Sigmoid colon (tissue), 7 donors: ENCODE results near the gene CPLX1. TPM values are rescaled to one million over a fixed set of nuclear protein-coding genes. Genes with fewer than 3 reads are reported as not detected.

Experiments
- DNase-seq: peaks from one replicate; pipeline ENCODE4 v3.0.0-alpha.2; 2019
- H3K27ac ChIP-seq, 4 donors: fragments of 200-600 bp; sonication (generic); one replicate each; pipeline ENCODE4 v1.5.1; 2016 to 2019; ENCODE audit warnings: mild to moderate bottlenecking in 1 of 4
- H3K27me3 ChIP-seq, 3 donors: fragments of 200-600 bp; sonication (generic); one replicate each; pipeline ENCODE4 v1.5.1; 2019; ENCODE audit warnings: mild to moderate bottlenecking in 1 of 3
- H3K36me3 ChIP-seq, 4 donors: fragments of 200-600 bp; sonication (generic); one replicate each; pipeline ENCODE4 v1.5.1; 2016 to 2019
- H3K4me1 ChIP-seq, 4 donors: fragments of 200-600 bp; sonication (generic); one replicate each; pipeline ENCODE4 v1.5.1; 2017 to 2019
- H3K4me3 ChIP-seq, 4 donors: fragments of 200-600 bp; sonication (generic); one replicate each; pipeline ENCODE4 v1.5.1; 2017 to 2019; ENCODE audit warnings: mild to moderate bottlenecking in 2 of 4, moderate library complexity in 1 of 4
- H3K9me3 ChIP-seq, 4 donors: fragments of 200-600 bp in 3 of 4; sonication (generic) in 3 of 4; one replicate each; pipeline versions ENCODE4 v1.5.1 to v1.6.1; 2013 to 2019
- EP300 ChIP-seq, 4 donors: sonication (generic); formaldehyde crosslinking; IDR thresholded peaks; one replicate each; pipeline ENCODE4 v1.6.1; 2017; ENCODE audit warnings: antibody characterized with exemption in 4 of 4
- POLR2A ChIP-seq, 2 donors: fragments of 450-650 bp; IDR thresholded peaks; one replicate each; pipeline ENCODE4 v1.6.1; 2016; ENCODE audit warnings: antibody characterized with exemption in 2 of 2, mild to moderate bottlenecking in 2 of 2, moderate library complexity in 2 of 2
- POLR2AphosphoS5 ChIP-seq, 4 donors: sonication (generic); formaldehyde crosslinking; IDR thresholded peaks; one replicate each; pipeline ENCODE4 v1.6.1; 2017; ENCODE audit warnings: antibody characterized with exemption in 4 of 4
- WGBS, 2 donors: extraction: QIAGEN DNeasy Blood & Tissue Kit; methylation state at CpG; one replicate each; pipeline ENCODE4 v1.1.7; 2013; 5-methylcytosine and 5-hydroxymethylcytosine counted together
- intact Hi-C: fragments of 100-400 bp; cut with DNase I; formaldehyde crosslinking; loops from one replicate; pipeline ENCODE4 v1.15.1; 2023
- polyA plus RNA-seq, 3 donors: library from polyadenylated mRNA; stranded (reverse); fragments of 200-250 nt; gene quantifications; one replicate each; pipeline ENCODE4 v1.2.3, GENCODE V29; 2013
- total RNA-seq, 4 donors: library from RNA; depleted of rRNA; stranded (reverse); fragments of >200 nt; gene quantifications; one replicate each; pipeline ENCODE4 v1.1.0, GENCODE V29; 2016
- TF ChIP-seq, protein P1 (sequence below), 4 experiments: fragments of 450-650 bp in 3 of 4; fragments of 200-600 bp in 1 of 4; IDR thresholded peaks; one replicate each; pipeline ENCODE4 v1.5.1; 2016 to 2019; ENCODE audit warnings: antibody characterized with exemption in 4 of 4, mild to moderate bottlenecking in 3 of 4, moderate library complexity in 2 of 4
- donor health status: healthy with polysubstance abuse.
- donor health status: Bipolar disorder and iron deficiency.
- donor health status: healthy.

CPLX1 gene
- total and polyA plus RNA-seq, 7 donors, result 0.23 to 3.0 (median 0.49) TPM

DNA sequence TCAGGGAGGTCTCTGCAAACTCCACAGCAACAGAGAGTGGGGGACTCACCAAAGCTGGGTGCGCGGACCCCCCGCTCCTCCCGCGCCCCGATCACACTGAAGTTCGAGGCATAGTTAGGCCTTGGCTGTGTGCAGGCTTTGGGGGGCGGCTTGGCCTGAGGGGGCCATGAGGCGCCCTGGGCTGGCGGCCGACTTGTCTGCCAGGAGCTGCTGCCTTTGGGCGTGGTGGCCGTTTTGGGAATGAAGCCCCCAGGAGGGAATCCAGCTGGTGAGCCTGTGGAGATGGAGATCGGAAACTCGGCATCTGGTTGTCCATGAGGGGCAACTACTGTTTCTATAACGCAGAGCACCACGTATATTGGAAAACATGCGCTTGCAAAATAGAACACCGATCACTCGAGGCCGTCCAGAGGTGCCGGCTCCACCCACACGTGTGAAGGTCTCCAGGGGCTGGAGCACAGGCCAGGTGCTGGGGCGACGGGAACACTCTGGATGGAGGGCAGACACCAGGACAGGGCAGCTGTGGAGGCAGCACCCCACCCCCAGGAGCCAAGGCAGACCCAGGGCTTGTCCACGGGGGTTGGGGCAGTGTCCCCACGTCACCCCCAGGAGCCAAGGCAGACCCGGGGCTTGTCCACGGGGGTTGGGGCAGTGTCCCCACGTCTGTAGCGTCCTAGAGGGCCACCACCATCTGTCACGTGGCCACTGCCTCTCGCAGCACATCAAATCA, 25.9 kb upstream of the CPLX1 start:
- WGBS, 2 donors, result 95 to 97% methylated on average over 33 of the region's 33 CpGs
- Histone ChIP-seq H3K4me3 (no peak overlapping the region), H3K27me3 (no peaks in the 10 kb centered on the region), H3K9me3 (no peaks in the 10 kb centered on the region), H3K36me3 (peaks cover 0 to 57% (median 24%) of the 10 kb centered on the region in 4 donors), H3K4me1 (no peaks in the 10 kb centered on the region), H3K27ac (no peak overlapping the region)
- TF ChIP-seq, protein P1, sequence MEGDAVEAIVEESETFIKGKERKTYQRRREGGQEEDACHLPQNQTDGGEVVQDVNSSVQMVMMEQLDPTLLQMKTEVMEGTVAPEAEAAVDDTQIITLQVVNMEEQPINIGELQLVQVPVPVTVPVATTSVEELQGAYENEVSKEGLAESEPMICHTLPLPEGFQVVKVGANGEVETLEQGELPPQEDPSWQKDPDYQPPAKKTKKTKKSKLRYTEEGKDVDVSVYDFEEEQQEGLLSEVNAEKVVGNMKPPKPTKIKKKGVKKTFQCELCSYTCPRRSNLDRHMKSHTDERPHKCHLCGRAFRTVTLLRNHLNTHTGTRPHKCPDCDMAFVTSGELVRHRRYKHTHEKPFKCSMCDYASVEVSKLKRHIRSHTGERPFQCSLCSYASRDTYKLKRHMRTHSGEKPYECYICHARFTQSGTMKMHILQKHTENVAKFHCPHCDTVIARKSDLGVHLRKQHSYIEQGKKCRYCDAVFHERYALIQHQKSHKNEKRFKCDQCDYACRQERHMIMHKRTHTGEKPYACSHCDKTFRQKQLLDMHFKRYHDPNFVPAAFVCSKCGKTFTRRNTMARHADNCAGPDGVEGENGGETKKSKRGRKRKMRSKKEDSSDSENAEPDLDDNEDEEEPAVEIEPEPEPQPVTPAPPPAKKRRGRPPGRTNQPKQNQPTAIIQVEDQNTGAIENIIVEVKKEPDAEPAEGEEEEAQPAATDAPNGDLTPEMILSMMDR (IDR thresholded peaks at IDR 0.05), result no peak
- TF ChIP-seq EP300 (IDR thresholded peaks at IDR 0.05) (no peak), POLR2A (IDR thresholded peaks at IDR 0.05) (no peak), POLR2AphosphoS5 (IDR thresholded peaks at IDR 0.05) (no peak)
- intact Hi-C loops, result no loop called here
- no peak for DNase-seq

DNA sequence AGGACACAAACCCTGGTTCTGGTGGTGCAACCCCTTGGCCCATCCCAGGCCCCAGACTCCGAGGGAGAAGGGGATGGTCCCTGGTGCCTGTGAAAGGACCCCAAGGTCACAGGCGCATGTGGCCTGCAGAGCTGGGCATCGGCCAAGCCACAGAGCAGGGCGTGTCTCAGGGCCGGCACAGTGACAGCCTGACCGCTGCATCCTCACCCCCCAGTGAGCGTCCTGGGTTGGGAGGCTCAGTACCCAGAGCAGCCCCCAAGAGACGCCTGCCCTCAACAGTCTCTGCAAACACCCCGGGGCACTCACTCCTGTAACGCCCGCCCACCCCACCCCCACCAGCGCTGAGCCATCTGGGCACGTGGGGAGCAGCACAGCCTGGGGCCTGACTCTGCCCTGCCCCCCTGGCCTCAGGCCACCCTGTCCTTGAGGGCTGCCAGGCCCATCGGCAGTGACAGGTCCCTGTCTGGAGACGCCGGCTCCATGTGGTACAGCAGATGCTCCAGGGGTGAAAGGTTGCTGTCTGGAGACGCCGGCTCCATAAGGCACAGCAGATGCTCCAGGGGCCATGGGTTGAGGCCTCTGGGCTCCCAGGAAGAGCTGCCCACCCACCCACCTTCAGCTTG, 24.5 kb upstream of the CPLX1 start:
- Histone ChIP-seq H3K36me3 (peaks cover 0 to 54% (median 22%) of the 10 kb centered on the region in 4 donors), H3K27me3 (no peaks in the 10 kb centered on the region), H3K4me1 (no peaks in the 10 kb centered on the region), H3K9me3 (no peaks in the 10 kb centered on the region), H3K4me3 (no peak overlapping the region), H3K27ac (no peak overlapping the region)
- intact Hi-C loops, result no loop called here
- TF ChIP-seq EP300 (IDR thresholded peaks at IDR 0.05) (no peak), POLR2A (IDR thresholded peaks at IDR 0.05) (no peak), POLR2AphosphoS5 (IDR thresholded peaks at IDR 0.05) (no peak)
- TF ChIP-seq, protein P1 (IDR thresholded peaks at IDR 0.05), result no peak
- WGBS, 2 donors, result 89 to 92% methylated on average over 18 of the region's 18 CpGs
- no peak for DNase-seq

- H3K9me3 ChIP-seq, result no peaks in the 10 kb centered on the region
- peaks cover 0 to 47% (median 22%) of the 10 kb centered on the region in 4 donors for H3K36me3 ChIP-seq
- no peaks in the 10 kb centered on the region for H3K4me1 ChIP-seq
- 93 to 95% methylated on average over 50 of the region's 50 CpGs for WGBS, 2 donors
- no peak overlapping the region for H3K4me3 ChIP-seq
- H3K27me3 ChIP-seq, result no peaks in the 10 kb centered on the region
- intact Hi-C loops, result no loop called here
- TF ChIP-seq, protein P1 (IDR thresholded peaks at IDR 0.05), result no peak
- TF ChIP-seq EP300 (IDR thresholded peaks at IDR 0.05) (no peak), POLR2A (IDR thresholded peaks at IDR 0.05) (no peak)
- no peak overlapping the region for H3K27ac ChIP-seq
- no peak for DNase-seq
Observed at GRCh38 chr4:849478-850175, 23.7 kb upstream of the CPLX1 start.

GRCh38 chr4:848803-849477, 23.0 kb upstream of the CPLX1 start:
- Histone ChIP-seq H3K27ac (no peak overlapping the region), H3K4me1 (no peaks in the 10 kb centered on the region), H3K4me3 (no peak overlapping the region), H3K27me3 (no peaks in the 10 kb centered on the region), H3K9me3 (no peaks in the 10 kb centered on the region), H3K36me3 (peaks cover 0 to 41% (median 22%) of the 10 kb centered on the region in 4 donors)
- DNase-seq, result no peak
- WGBS, 2 donors, result 77 to 82% methylated on average over 27 of the region's 27 CpGs
- intact Hi-C loops, result no loop called here
- TF ChIP-seq EP300 (IDR thresholded peaks at IDR 0.05) (no peak), POLR2A (IDR thresholded peaks at IDR 0.05) (no peak), POLR2AphosphoS5 (IDR thresholded peaks at IDR 0.05) (no peak)
- TF ChIP-seq, protein P1 (IDR thresholded peaks at IDR 0.05), result no peak
